ENCODE data around the gene MALRD1.

MALRD1 gene

DNA sequence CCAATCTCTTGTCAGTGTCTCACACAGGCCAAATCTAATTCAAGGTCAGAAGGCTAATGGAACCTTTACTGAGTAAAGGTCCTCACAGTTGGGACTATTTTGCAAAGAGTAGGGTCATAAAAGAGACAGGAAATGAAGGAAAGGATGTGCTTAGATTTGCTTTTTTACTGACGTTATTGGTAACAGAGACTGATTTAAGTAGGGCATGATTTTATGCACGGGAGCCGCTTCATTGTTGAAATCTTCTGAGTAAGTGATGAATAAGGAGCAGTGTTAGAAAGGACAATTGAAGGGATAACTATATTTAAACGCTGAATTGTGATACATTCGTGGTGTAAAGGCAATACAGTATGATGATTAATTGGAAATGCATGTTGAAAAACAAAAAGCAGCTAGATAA, 261.5 kb downstream of the MALRD1 start:
- Histone ChIP-seq H3K4me2 (ENCODE audit: low read length) (no peak overlapping the region), H3K9ac (ENCODE audit: low read length) (no peak overlapping the region), H4K20me1 (ENCODE audit: insufficient read depth, low read length) (no peaks in the 10 kb centered on the region), H3K4me1 (ENCODE audit: insufficient read depth, low read length, severe bottlenecking) (no peaks in the 10 kb centered on the region), H3F3A (ENCODE audit: insufficient read depth, low read length) (no peaks in the 10 kb centered on the region), H3K36me3 (ENCODE audit: insufficient read depth, low read length) (no peaks in the 10 kb centered on the region), H3K9me3 (ENCODE audit: low read length) (no peaks in the 10 kb centered on the region), H3K79me2 (ENCODE audit: insufficient read depth, low read length) (no peaks in the 10 kb centered on the region), H3K27ac (ENCODE audit: low read depth, low read length, poor library complexity, severe bottlenecking) (no peak overlapping the region), H3K4me3 (ENCODE audit: low read depth, low read length, poor library complexity, severe bottlenecking) (no peak overlapping the region), H2AFZ (ENCODE audit: low read length) (no peak overlapping the region), H3K27me3 (ENCODE audit: insufficient read depth, low read length) (no peaks in the 10 kb centered on the region), H3K9me2 (ENCODE audit: low read depth, low read length) (no peaks in the 10 kb centered on the region)
- TF ChIP-seq, protein P1, sequence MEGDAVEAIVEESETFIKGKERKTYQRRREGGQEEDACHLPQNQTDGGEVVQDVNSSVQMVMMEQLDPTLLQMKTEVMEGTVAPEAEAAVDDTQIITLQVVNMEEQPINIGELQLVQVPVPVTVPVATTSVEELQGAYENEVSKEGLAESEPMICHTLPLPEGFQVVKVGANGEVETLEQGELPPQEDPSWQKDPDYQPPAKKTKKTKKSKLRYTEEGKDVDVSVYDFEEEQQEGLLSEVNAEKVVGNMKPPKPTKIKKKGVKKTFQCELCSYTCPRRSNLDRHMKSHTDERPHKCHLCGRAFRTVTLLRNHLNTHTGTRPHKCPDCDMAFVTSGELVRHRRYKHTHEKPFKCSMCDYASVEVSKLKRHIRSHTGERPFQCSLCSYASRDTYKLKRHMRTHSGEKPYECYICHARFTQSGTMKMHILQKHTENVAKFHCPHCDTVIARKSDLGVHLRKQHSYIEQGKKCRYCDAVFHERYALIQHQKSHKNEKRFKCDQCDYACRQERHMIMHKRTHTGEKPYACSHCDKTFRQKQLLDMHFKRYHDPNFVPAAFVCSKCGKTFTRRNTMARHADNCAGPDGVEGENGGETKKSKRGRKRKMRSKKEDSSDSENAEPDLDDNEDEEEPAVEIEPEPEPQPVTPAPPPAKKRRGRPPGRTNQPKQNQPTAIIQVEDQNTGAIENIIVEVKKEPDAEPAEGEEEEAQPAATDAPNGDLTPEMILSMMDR (IDR thresholded peaks at IDR 0.05; ENCODE audit: low read length), result no peak
- no peak for TF ChIP-seq EZH2 (IDR thresholded peaks at IDR 0.05; ENCODE audit: borderline replicate concordance, low read length)

DNA sequence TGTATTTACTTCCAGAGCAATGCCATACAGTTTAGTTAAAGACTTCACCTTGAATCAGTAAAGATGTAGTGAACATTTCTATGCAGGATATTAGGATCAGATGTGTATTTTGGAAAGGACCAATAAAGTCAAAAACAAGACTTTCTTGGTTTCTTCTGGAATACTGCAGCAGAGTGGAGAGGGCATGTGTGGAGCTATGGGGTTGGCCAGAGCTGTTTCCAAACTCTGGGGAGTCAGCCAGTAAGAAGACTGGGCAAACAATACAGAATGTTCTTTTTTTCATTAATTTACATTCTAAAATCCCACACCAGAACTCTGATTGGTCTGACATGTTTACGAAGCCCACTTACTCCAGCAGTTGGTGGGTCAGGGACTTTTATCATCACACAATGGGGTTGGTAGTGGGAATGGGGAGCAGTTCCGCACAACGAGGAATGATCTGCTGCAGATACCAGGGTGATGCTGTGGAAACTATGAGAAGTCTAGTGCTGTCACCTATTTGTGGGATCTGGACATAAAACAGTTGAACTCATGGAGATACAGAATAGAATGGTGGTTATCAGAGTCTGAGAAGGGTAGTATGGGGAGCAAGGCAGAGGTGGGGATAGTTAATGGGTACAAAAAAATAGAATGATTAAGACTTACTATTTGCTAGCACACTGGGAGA, 267.7 kb downstream of the MALRD1 start:
- H3K4me2 ChIP-seq (ENCODE audit: low read length), result no peak overlapping the region
- no peaks in the 10 kb centered on the region for H4K20me1 ChIP-seq (ENCODE audit: insufficient read depth, low read length)
- no peaks in the 10 kb centered on the region for H3K9me2 ChIP-seq (ENCODE audit: low read depth, low read length)
- H3K27ac ChIP-seq (ENCODE audit: low read depth, low read length, poor library complexity, severe bottlenecking), result no peak overlapping the region
- no peaks in the 10 kb centered on the region for H3K79me2 ChIP-seq (ENCODE audit: insufficient read depth, low read length)
- TF ChIP-seq EZH2 (IDR thresholded peaks at IDR 0.05; ENCODE audit: borderline replicate concordance, low read length), result no peak
- TF ChIP-seq, protein P1 (IDR thresholded peaks at IDR 0.05; ENCODE audit: low read length), result no peak
- H2AFZ ChIP-seq (ENCODE audit: low read length), result no peak overlapping the region
- H3K9me3 ChIP-seq (ENCODE audit: low read length), result no peaks in the 10 kb centered on the region
- no peaks in the 10 kb centered on the region for H3K27me3 ChIP-seq (ENCODE audit: insufficient read depth, low read length)
- no peaks in the 10 kb centered on the region for H3K4me1 ChIP-seq (ENCODE audit: insufficient read depth, low read length, severe bottlenecking)
- no peak overlapping the region for H3K4me3 ChIP-seq (ENCODE audit: low read depth, low read length, poor library complexity, severe bottlenecking)
- H3F3A ChIP-seq (ENCODE audit: insufficient read depth, low read length), result no peaks in the 10 kb centered on the region
- H3K36me3 ChIP-seq (ENCODE audit: insufficient read depth, low read length), result no peaks in the 10 kb centered on the region
- H3K9ac ChIP-seq (ENCODE audit: low read length), result no peak overlapping the region

DNA sequence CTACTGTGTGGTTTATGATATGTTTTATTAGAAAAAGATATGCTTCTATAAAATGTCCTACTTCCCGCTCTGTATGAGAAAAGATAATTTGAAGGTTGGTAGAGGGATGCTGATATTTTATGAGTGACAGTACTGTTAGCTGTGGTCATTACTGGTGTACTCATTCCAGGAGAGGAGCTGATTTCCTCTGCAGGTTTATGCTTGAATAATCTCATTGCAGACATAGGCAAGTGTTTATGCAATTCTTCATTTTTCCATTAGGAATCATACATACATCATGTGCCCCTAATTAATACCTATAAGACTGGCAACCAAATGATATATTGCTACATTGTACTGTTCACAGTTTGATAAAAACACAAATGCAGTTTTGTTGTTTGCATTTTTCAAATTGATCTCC, 269.4 kb downstream of the MALRD1 start:
- Histone ChIP-seq H3K4me1 (ENCODE audit: insufficient read depth, low read length, severe bottlenecking) (no peaks in the 10 kb centered on the region), H3K4me2 (ENCODE audit: low read length) (no peak overlapping the region), H3K27me3 (ENCODE audit: insufficient read depth, low read length) (no peaks in the 10 kb centered on the region), H4K20me1 (ENCODE audit: insufficient read depth, low read length) (no peaks in the 10 kb centered on the region), H3K9me2 (ENCODE audit: low read depth, low read length) (no peaks in the 10 kb centered on the region), H3K4me3 (ENCODE audit: low read depth, low read length, poor library complexity, severe bottlenecking) (no peak overlapping the region), H3K9me3 (ENCODE audit: low read length) (no peaks in the 10 kb centered on the region), H3K9ac (ENCODE audit: low read length) (no peak overlapping the region), H3F3A (ENCODE audit: insufficient read depth, low read length) (no peaks in the 10 kb centered on the region), H3K79me2 (ENCODE audit: insufficient read depth, low read length) (no peaks in the 10 kb centered on the region), H2AFZ (ENCODE audit: low read length) (no peak overlapping the region), H3K27ac (ENCODE audit: low read depth, low read length, poor library complexity, severe bottlenecking) (no peak overlapping the region), H3K36me3 (ENCODE audit: insufficient read depth, low read length) (no peaks in the 10 kb centered on the region)
- no peak for TF ChIP-seq EZH2 (IDR thresholded peaks at IDR 0.05; ENCODE audit: borderline replicate concordance, low read length)
- TF ChIP-seq, protein P1 (IDR thresholded peaks at IDR 0.05; ENCODE audit: low read length), result no peak

Data from OCI-LY1 (cell line).